ENCODE data around the gene ZNF182.
"Not testable (repeated sequence)": the region's sequence is repeated elsewhere in the genome, so short reads cannot be mapped to it uniquely, and the experiment has no call there.

ZNF182 gene

GRCh38 chrX:48003367-48003757 is 427 bp downstream of the ZNF182 start:
- no peak for DNase-seq (ENCODE audit: low read depth)

GRCh38 chrX:48002929-48003328 is 860 bp downstream of the ZNF182 start:
- no peak for DNase-seq (ENCODE audit: low read depth)
- H3K4me3 ChIP-seq (ENCODE audit: low read depth, low read length): peak overlapping the region; percentile 72

More at GRCh38 chrX:48003367-48003757, 427 bp downstream of the ZNF182 start:
- peak overlapping the region; percentile 72 for H3K4me3 ChIP-seq (ENCODE audit: low read depth, low read length)

GRCh38 chrX:48002319-48002718 is 1.5 kb downstream of the ZNF182 start:
- H3K4me3 ChIP-seq (ENCODE audit: low read depth, low read length): no peak overlapping the region
- no peak for DNase-seq (ENCODE audit: low read depth)

DNA sequence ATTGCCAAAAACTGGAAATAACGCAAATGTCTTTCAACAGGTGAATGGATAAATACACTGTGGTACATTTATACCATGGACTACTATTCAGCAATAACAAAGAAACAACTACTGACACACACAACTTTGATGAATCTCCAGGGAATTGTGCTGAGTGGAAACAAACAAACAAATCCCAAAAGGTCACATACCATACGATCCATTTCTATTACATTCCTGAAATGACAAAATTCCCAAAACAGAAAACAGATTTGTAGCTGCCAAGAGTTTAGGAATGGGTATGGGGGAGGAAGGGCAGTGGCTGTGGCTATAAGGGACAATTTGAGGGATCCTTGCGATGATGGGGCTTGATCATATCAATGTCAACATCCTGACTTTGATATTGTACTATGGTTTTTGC is 2.5 kb downstream of the ZNF182 start:
- DNase-seq (ENCODE audit: low read depth): no peak
- no peak overlapping the region for H3K4me3 ChIP-seq (ENCODE audit: low read depth, low read length)

DNA sequence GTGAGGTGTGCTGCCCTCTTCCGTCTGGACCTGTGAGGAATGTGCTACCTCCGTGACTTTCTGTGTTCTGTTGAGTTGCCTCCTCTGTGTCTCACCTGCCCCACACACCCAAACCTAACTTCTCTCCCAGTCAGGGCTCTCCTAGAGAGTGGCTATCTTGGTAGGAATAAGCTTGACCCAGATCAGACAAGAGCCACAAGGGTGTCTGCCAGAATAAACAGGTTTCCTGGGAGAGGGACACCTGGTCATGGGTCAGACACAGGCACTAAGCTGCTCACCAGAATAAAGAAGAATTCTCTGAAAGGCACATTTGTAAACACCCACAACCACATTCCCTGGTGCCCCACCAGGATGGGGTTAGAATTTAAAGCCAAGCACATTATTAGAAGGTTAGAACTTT is 11.1 kb downstream of the ZNF182 start:
- no peak for DNase-seq (ENCODE audit: low read depth)
- no peak overlapping the region for H3K4me3 ChIP-seq (ENCODE audit: low read depth, low read length)

- no peak overlapping the region for H3K4me3 ChIP-seq (ENCODE audit: low read depth, low read length)
- peak; percentile 1 for DNase-seq (ENCODE audit: low read depth)
Measured at GRCh38 chrX:47992095-47992380, 11.8 kb downstream of the ZNF182 start.

GRCh38 chrX:47991263-47992094 is 12.3 kb downstream of the ZNF182 start:
- peak; percentile 10 for DNase-seq (ENCODE audit: low read depth)

GRCh38 chrX:47976254-47977151 is 27.3 kb downstream of the ZNF182 start:
- no peak for DNase-seq (ENCODE audit: low read depth)
- no peak overlapping the region for H3K4me3 ChIP-seq (ENCODE audit: low read depth, low read length)

More at GRCh38 chrX:47991263-47992094, 12.3 kb downstream of the ZNF182 start:
- no peak overlapping the region for H3K4me3 ChIP-seq (ENCODE audit: low read depth, low read length)

GRCh38 chrX:47973235-47973634 is 30.6 kb downstream of the ZNF182 start:
- no peak overlapping the region for H3K4me3 ChIP-seq (ENCODE audit: low read depth, low read length)
- DNase-seq (ENCODE audit: low read depth): no peak

DNA sequence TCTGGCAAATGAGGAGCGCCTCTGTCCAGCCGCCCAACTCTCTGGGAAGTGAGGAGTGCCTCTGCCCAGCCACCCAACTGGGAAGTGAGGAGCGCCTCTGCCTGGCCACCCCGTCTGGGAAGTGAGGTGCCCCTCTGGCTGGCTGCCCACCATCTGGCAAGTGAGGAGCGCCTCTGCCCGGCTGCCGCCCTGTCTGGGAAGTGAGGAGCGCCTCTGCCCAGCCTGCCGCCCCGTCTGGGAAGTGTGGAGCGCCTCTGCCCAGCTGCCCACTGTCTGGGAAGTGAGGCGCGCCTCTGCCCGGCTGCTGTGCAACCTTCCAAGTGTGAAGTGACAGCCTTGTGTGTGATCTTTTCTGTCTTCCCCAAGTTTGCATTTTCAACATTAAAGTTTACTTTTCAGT is 38.3 kb downstream of the ZNF182 start:
- not testable (repeated sequence) for H3K4me3 ChIP-seq (ENCODE audit: low read depth, low read length)

GRCh38 chrX:47961830-47962229 is 42.0 kb downstream of the ZNF182 start:
- not testable (repeated sequence) for DNase-seq (ENCODE audit: low read depth); H3K4me3 ChIP-seq (ENCODE audit: low read depth, low read length)

More for the DNA sequence above, 38.3 kb downstream of the ZNF182 start:
- DNase-seq (ENCODE audit: low read depth): not testable (repeated sequence)

DNA sequence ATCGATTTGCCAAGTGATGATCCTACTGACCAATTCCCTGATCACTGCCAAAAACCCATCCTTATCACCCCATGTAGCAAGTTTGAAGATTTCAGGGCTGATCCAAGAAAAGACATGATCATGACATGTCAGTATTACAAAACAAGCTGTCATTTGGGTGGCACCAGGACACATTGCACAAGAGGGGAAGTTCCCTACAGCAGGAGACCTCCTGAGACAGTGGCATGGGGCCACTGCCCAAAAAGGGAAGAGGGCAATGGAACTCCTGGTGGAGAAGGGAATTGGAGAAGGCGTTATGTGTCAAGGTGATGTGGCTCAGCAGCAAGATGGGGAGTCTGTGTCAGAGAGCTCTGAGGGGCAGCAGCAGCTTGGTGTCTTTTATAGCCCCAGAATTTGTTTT is 43.4 kb downstream of the ZNF182 start:
- DNase-seq (ENCODE audit: low read depth): no peak
- no peak overlapping the region for H3K4me3 ChIP-seq (ENCODE audit: low read depth, low read length)

GRCh38 chrX:47958761-47959342 is 44.9 kb downstream of the ZNF182 start:
- H3K4me3 ChIP-seq (ENCODE audit: low read depth, low read length): no peak overlapping the region
- DNase-seq (ENCODE audit: low read depth): no peak

- H3K4me3 ChIP-seq (ENCODE audit: low read depth, low read length): not testable (repeated sequence)
Measured at GRCh38 chrX:47958206-47958605, 45.6 kb downstream of the ZNF182 start.

DNA sequence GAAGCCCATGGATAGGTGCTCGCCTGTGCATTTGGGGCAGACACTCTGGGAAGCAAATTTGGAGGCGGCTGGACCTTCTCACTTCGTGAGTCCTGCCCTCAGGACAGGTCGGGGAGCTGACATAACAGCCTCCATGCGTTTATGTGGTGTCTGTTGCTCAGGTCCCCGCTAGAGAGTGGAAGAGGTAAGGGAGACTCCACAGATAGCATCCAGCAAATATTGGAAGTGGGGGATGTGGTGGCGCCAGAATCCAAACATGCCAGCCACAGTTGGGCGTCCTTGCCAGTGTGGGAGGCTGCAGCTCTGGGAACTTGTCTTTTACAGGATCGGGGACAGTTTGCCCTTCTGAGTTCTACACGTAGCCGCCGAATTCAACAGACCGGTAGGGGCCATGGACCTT is 47.8 kb downstream of the ZNF182 start:
- no peak for DNase-seq (ENCODE audit: low read depth)
- H3K4me3 ChIP-seq (ENCODE audit: low read depth, low read length): no peak overlapping the region

More at GRCh38 chrX:47958206-47958605, 45.6 kb downstream of the ZNF182 start:
- DNase-seq (ENCODE audit: low read depth): not testable (repeated sequence)

DNA sequence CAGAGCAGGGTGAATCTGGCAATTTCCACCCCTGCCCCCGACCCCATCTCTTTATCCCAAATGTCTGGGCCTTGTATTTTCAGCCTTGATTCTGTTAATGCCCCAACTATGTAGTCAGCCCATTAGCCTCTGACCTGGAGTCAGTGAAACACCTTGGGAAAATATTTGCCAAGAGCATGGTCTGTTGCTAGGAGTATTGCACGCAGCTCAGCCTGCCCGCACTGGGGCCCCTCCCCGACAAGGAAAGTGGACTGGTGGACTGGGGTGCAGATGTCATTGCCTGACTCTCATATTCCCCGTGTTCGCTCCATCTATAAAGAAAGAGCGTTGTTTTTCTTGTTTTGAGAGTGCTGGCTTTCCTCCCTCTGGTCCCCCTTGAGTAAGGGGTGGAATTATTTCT is 48.5 kb downstream of the ZNF182 start:
- not testable (repeated sequence) for H3K4me3 ChIP-seq (ENCODE audit: low read depth, low read length); DNase-seq (ENCODE audit: low read depth)

GRCh38 chrX:47941423-47941822 is 62.4 kb downstream of the ZNF182 start:
- no peak for DNase-seq (ENCODE audit: low read depth)
- no peak overlapping the region for H3K4me3 ChIP-seq (ENCODE audit: low read depth, low read length)

DNA sequence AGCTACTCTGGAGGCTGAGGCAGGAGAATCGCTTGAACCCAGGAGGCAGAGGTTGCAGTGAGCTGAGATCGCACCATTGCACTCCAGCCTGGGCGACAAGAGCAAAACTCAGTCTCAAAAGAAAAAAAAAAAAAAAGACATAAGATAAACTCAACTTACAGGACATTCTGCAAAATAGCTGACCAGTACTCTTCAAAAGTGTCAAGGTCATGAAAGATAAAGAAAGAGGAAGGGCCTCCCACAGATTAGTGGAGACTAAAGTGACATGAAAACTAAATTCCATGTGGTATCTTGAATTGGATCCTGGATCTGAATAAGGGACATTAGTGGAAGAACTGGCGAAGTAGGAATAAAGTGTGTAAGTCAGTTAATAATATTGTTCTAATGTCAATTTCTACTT is 63.3 kb downstream of the ZNF182 start:
- no peak overlapping the region for H3K4me3 ChIP-seq (ENCODE audit: low read depth, low read length)
- no peak for DNase-seq (ENCODE audit: low read depth)

DNA sequence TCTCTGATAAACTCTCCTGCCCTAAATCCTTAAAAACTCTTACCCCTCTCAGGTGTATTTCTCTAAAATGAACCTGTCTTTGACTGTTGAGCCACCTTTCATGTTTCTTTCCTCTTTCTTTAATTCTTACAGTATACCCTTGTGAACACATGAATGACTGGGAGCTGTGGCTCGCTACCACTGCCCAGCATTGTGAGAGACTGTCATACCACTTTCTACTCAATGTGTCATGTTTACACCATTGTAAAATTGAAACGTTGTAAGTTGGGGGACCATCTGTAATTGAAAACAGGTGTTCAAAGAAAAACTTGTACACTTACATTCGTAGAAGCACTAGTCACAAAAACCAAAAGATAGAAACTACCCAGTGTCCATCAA is 66.9 kb downstream of the ZNF182 start:
- no peak overlapping the region for H3K4me3 ChIP-seq (ENCODE audit: low read depth, low read length)
- DNase-seq (ENCODE audit: low read depth): no peak

GRCh38 chrX:47936224-47936939 is 67.4 kb downstream of the ZNF182 start:
- no peak for DNase-seq (ENCODE audit: low read depth)
- H3K4me3 ChIP-seq (ENCODE audit: low read depth, low read length): no peak overlapping the region

Data from skeletal muscle cell (primary cell).